WI38 (cell line): Measurements from ENCODE around the gene SCAF1.
"Not testable (repeated sequence)": the region's sequence is repeated elsewhere in the genome, so short reads cannot be mapped to it uniquely, and the experiment has no call there.

Experiments
- H3K4me3 ChIP-seq: 2 replicates; pipeline ENCODE4 v1.5.1; 2011; ENCODE audit warnings: low read depth, mild to moderate bottlenecking, control low read depth, low read length
- TF ChIP-seq, protein P1 (sequence below): IDR thresholded peaks from 2 replicates; pipeline ENCODE4 v1.5.1; 2012; ENCODE audit warnings: low read depth, mild to moderate bottlenecking, control low read depth, low read length

The SCAF1 gene

DNA sequence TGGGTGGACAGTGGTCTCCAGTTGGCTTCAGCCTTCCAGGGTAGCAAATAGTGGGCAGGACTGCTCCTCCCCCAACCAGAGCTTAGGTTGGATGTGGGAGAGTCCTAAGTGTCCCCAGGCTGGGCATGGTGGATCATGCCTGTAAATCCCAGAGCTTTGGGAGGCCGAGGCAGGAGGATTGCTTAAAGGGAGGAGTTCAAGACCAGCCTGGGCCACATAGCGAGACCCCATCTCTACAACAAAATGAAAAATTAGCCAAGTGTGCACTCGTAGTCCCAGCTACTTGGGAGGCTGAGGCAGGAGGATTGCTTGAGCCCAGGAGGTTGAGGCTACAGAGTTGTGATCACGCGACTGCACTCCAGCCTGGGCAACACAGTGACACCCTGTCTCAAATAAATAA, 9.4 kb upstream of the SCAF1 start:
- TF ChIP-seq, protein P1, sequence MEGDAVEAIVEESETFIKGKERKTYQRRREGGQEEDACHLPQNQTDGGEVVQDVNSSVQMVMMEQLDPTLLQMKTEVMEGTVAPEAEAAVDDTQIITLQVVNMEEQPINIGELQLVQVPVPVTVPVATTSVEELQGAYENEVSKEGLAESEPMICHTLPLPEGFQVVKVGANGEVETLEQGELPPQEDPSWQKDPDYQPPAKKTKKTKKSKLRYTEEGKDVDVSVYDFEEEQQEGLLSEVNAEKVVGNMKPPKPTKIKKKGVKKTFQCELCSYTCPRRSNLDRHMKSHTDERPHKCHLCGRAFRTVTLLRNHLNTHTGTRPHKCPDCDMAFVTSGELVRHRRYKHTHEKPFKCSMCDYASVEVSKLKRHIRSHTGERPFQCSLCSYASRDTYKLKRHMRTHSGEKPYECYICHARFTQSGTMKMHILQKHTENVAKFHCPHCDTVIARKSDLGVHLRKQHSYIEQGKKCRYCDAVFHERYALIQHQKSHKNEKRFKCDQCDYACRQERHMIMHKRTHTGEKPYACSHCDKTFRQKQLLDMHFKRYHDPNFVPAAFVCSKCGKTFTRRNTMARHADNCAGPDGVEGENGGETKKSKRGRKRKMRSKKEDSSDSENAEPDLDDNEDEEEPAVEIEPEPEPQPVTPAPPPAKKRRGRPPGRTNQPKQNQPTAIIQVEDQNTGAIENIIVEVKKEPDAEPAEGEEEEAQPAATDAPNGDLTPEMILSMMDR = no peak
- H3K4me3 ChIP-seq = no peak overlapping the region

DNA sequence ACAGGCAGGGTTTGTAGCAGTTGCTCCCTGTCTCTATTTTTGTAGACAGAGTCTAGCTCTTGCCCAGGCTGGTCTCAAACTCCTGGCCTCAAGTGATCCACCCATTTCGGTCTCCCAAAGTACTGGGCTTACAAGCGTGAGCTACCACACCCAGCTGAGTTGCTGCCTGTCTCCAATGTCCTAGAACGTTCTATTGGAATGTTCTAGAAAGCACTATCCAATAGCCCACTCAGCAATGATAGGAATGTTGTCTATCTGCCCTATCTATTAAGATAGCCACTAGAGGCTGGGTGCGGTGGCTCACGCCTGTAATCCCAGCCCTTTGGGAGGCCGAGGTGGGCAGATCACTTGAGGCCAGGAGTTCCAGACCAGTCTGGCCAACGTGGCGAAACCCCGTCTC, 8.7 kb upstream of the SCAF1 start:
- not testable (repeated sequence) for H3K4me3 ChIP-seq

DNA sequence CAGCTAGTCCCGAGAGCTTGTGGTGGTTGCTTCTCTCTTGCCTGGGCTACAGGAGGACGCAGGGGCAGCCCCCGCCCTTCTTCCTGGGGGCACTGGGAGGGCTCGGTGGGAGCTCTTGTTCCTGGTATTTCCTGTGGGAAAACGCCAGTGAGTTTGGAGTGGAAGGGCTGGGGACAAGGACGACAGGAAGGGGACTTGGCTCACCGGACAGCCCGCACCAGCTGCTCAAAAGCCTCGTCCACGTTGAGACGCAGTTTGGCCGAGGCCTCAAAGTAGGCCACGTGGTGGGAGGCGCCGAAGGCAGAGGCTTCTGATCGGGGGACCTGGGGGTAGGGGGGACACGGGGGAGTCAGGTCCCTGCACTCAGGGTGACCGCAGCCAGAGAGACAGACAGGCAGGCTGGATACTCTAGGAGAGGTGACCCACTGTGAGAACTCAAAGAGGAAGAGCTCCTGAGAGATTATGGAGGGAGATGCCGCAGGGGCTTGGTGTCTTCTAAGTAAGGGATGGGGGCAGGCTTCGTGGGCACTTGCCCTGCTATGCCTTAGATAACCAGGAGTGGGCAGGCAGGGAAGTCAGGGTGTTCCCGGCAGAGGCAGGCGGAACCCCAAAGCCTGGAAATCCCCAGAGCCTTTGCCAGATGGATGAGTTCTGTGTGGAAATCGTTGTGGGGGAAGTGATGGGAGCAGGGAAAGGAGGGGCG, 6.3 kb upstream of the SCAF1 start:
- H3K4me3 ChIP-seq = no peak overlapping the region
- TF ChIP-seq, protein P1 = no peak

DNA sequence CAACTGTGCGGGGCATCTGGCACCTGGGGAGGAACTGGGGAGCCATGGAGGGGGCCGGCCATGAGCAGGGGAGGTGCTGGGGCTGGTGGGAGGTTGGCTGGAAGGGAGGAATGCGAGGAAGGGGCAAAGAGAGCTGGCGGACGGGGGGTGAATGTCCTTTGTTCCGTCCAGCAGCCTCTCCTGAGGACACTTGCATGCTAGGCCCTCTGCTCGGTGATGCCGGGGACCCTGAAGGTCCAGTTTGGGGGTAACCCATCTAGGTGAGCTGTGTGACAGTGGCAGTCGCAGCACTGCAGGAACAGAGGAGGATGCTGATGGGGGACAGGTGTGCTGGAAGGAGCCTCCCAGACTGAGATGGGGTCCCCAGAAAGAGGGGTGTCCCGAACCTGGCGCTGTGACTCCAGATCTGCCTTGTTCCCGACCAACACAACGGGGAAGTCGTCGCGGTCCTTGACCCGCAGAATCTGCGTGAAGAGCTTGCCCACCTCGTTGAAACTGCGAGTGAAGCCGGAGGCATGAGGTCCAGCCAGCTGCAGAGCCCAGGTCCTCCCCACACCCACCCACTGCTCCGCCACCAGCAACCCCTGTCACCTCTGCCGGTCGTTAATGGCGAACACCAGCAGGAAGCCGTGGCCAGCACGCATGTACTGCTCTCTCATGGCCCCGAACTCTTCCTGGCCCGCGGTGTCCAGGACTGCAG, 5.6 kb upstream of the SCAF1 start:
- H3K4me3 ChIP-seq = no peak overlapping the region
- TF ChIP-seq, protein P1 = no peak

DNA sequence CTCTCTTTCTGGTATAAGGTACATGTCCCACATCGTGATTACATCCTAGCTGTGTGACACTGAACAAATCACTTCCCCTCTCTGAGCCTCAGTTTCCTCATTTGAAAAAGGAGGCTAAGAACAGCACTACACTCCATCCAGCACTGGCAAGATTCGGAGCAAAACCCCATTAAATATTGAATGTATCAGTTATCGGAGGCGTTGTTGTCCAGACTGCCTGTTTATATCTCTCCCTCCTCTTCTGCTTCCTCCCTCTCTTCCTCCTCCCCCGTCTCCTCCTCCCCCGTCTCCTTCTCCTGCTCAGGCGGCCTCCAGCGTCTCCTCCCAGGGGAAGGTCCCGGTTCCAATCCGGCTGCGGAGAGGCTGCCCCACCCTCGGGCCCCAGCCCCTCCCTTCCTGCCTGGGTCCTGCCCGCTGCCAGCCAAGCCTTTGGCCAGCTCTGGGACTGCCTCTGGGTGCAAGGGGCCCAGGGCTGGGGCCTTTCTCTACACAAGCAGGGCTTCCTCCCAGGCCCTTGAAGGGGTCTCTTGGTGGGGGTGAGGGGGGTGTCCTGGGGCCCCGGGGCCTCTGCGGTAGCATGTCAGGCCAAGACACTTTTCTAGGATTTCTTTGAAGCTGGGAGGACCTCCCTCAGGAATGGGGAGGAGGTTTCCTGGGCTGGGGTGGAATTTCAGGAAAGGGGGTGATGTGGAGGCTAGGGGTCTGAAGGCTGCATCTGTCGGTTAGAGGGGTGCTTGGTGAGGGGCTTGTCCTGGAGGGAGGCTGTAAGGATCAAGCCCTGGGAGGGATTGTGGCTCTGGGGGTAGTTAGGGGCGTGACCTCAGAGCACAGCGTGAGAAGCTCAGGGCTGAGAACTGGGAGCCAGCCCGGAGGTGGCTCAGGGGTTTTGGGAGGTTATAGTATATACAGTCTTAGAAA, 3.9 kb upstream of the SCAF1 start:
- peak overlapping the region; percentile 81 for H3K4me3 ChIP-seq
- TF ChIP-seq, protein P1 = no peak

DNA sequence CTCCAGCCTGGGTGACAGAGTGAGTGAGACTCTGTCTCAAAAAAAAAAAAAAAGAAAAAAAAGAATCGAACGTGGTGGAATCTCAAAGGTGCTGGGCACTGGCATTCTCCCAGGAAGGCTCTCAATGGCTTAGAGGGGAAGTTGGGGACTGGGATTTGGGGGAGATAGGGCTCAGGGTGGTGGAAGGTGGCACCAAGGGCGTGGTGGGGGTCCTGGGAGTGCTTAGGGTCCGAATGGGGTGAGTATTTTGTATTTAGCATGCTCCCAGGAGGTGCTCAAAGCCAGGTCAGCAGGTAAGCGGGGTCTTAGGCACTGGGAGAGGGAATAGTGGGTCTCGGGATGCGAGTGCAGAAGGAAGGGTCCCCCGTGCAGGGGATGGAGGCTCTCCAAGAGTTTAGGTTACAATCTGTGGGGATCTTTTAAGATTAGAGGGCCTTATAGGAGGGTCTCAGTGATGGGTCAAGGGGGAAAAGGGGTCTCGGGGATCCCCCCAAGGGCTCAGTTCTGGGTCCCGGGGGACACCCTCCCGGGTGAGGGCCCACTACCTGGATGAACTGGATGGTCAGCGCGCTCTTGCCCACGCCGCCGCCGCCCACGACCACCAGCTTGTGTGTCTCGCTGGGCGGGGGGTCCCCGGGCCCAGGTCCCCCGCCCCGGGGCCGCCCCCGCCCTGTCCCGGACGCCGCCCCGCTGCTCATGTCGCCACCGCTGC, 2.5 kb upstream of the SCAF1 start:
- TF ChIP-seq, protein P1 = no peak
- peak overlapping the region; percentile 81 for H3K4me3 ChIP-seq
